ENCODE results near the gene FDPS. TPM values are rescaled to one million over a fixed set of nuclear protein-coding genes. Genes with fewer than 3 reads are reported as not detected.

Gene FDPS
- total RNA-seq = 321 and 324 TPM in 2 replicates

DNA sequence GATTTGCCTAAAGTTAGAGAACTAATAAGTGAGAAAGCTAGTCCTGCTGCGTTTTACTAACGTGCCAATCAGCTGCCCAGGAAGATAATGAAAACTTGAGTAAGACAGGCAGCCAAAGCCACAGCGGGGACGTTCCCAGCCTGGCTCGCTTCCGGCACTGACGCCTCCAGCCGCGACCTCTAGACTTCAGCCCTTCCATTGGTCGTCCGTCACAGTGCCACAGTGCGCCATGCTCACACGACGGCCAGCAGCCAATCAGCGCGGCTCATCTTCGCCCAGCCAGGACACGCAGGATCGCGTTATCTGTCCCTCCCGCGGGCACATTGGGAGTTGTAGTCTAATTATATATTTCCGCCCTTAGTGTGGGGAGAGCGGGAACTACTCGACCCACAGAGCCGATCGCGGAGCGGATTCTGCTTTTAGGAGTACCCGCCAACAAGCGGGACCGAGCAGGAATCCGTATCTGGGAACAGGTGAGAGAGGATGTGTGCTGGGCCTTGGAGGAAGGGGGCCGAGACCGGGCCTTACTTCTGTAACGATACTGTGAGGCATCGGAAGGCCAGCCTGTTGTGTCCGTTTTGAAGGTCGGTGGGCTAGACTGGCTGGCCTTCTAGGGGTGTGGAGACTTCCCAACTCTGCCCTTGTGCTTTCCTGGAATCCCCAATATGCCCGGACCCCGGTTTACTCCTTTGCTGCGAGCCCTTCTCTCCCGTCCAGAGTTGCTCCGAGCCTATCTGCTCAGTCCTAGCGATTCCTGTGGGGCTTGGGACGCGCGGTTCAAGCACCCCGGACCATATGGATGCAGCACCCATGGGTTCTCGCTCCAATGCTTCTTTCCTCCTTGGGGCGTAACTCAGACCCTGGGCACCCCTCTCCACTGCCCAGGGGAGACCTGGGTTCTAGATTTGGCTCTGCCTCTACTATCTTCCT, at the start of gene FDPS:
TSS of gene FDPS (plus strand) at position 374 of the 930 bp plus-strand sequence. CDS start 924 bp downstream, outside the sequence.
- peak within 1 kb of the TSS; percentile 99 for H3K4me3 Mint-ChIP-seq
- no peaks in the 10 kb centered on the region for H3K27me3 Mint-ChIP-seq
- intact Hi-C loops (cut with micrococcal nuclease) = loop anchor here (1.0 to 5.0 kb wide), 5 partner anchors 15 to 116 kb away; partner anchors contain the start of gene SCAMP3
- DNase-seq = peak; percentile 99
- H3K27ac Mint-ChIP-seq = peak within 1 kb of the TSS; percentile 92
- H3K36me3 Mint-ChIP-seq (ENCODE audit: low read depth) = peaks cover 45% of the 10 kb centered on the region
- no peaks in the 10 kb centered on the region for H3K9me3 Mint-ChIP-seq
- H3K4me1 Mint-ChIP-seq = peaks cover 39% of the 10 kb centered on the region

DNA sequence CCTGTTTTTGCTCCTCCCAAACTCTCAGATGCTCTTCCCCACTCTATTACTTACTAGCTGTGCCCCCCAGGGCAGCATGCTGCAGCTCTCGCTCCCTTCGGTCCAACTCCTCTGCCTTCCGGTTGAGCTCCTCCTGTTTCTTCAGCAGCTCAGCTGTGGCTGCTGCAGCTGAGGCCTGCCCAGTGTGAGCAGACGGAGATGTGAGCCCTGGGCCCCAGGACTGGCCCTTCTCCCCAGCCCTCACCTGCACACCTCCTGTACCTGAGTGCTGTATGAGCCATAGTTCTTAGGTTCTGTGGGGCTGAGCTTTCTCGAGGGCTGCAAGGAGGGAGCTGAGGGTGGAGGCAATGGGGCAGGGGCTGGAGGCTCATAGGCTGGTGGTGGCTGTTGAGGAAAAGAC, 48.4 kb upstream of the FDPS start:
- Mint-ChIP-seq H3K4me3 (peak overlapping the region; percentile 96), H3K4me1 (peaks cover 32% of the 10 kb centered on the region), H3K36me3 (ENCODE audit: low read depth) (peaks cover 71% of the 10 kb centered on the region), H3K9me3 (no peaks in the 10 kb centered on the region), H3K27ac (peak overlapping the region; percentile 39), H3K27me3 (no peaks in the 10 kb centered on the region)
- no peak for DNase-seq
- intact Hi-C loops (cut with micrococcal nuclease) = loop anchor here (5.0 kb wide), 1 partner anchor 53 kb away; the partner anchor contains the start of genes MTX1 and THBS3

DNA sequence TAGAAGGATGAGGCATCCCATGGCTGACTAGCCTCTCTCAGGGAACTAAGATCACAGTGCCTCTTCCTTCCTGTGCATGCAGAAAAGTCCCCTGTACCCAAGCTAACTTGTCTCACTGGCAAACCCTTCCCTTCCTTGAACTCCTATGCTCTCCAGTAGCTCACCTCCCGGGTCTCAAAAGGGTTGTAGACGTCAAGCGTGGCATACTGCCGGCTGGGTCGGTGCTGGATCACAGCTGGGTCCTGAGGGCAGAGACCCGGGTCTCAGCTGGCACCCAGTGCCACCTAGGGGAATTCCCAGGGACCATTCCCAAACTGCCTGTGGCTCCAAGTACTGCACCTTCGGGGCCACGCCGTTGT, 47.2 kb upstream of the FDPS start:
- H3K4me3 Mint-ChIP-seq = peak overlapping the region; percentile 96
- peaks cover 30% of the 10 kb centered on the region for H3K4me1 Mint-ChIP-seq
- intact Hi-C loops (cut with micrococcal nuclease) = loop anchor here (5.0 kb wide), 1 partner anchor 54 kb away; the partner anchor contains the start of genes MTX1 and THBS3
- DNase-seq = peak; percentile 78
- H3K27me3 Mint-ChIP-seq = no peaks in the 10 kb centered on the region
- H3K27ac Mint-ChIP-seq = peak overlapping the region; percentile 91
- H3K36me3 Mint-ChIP-seq (ENCODE audit: low read depth) = peaks cover 79% of the 10 kb centered on the region
- no peaks in the 10 kb centered on the region for H3K9me3 Mint-ChIP-seq

DNA sequence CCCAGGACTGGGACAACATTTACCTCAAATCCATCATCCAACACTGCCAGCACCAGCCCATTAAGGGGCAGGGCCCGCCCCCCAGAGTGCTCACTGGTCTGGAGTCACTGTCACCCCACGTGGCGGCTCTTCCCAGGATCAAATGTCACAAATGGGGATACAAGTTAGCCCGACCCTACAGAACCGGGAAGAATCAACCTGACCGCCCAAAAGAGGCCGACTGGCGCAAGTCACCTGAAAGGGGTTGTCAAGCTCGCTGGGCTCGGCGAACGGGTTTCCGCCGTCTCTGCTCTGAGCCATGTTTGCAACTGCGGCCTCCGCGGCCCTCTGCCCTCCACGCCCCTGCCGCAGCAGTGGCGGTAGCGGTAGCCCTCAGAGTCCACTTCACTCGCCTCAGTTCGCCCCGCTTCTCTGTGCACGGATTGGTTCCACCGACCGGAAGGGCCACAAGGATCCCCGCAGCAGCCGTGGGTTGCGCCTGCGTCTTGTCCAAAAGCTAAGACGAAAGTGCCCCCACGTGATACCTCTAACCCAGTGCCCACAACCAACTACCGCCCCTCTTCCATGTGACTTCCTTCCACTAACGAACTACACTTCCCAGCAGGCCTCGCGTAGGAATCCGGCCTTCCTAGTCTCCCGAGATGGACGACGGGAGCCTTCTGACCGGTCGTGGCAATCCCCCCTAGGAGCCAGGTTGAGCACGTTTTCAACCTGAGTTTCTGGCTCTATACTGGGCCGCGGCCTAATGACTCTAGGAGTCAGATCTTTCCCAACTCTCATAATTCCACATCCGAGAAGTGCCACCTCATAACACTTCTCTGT, 46.6 kb upstream of the FDPS start, which contains the start of gene SCAMP3:
TSS of gene SCAMP3 (minus strand) at position 509 of the 822 bp plus-strand sequence. CDS start at position 300, 209 bp downstream.
- Mint-ChIP-seq H3K27ac (peak within 1 kb of the TSS; percentile 91), H3K9me3 (no peaks in the 10 kb centered on the region), H3K4me3 (peak within 1 kb of the TSS; percentile 96), H3K36me3 (ENCODE audit: low read depth) (peaks cover 78% of the 10 kb centered on the region), H3K27me3 (no peaks in the 10 kb centered on the region), H3K4me1 (peaks cover 30% of the 10 kb centered on the region)
- intact Hi-C loops (cut with micrococcal nuclease) = loop anchor here (1.0 to 5.0 kb wide), 7 partner anchors 11 to 597 kb away; partner anchors contain the start of genes CLK2, FDPS, HCN3 and MTX1
- peak; percentile 96 for DNase-seq

DNA sequence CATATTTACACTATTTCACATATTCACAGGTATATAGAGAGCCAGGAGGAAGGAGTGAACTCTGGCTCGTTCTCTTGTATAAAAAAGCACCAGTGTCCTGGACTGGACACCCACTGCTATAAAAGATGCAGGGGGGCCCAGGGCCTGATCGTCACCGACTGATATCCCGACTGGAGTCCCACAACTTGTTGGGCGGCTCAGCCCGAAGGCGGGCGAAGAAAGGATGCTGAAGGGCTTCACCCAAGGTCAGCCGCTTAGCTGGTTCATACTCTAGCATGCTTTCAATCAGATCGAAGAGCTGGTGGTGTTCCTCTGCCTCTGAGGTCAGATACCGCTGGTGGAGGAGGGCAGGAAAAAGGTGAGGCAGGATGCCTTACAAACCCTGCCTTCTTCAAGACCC, 45.6 kb upstream of the FDPS start:
- peak overlapping the region; percentile 91 for H3K27ac Mint-ChIP-seq
- peak overlapping the region; percentile 96 for H3K4me3 Mint-ChIP-seq
- no peaks in the 10 kb centered on the region for H3K27me3 Mint-ChIP-seq
- no peak for DNase-seq
- no peaks in the 10 kb centered on the region for H3K9me3 Mint-ChIP-seq
- peaks cover 80% of the 10 kb centered on the region for H3K36me3 Mint-ChIP-seq (ENCODE audit: low read depth)
- H3K4me1 Mint-ChIP-seq = peaks cover 31% of the 10 kb centered on the region
- intact Hi-C loops (cut with micrococcal nuclease) = loop anchor here (5.0 kb wide), 1 partner anchor 56 kb away; the partner anchor contains the start of genes MTX1 and THBS3

DNA sequence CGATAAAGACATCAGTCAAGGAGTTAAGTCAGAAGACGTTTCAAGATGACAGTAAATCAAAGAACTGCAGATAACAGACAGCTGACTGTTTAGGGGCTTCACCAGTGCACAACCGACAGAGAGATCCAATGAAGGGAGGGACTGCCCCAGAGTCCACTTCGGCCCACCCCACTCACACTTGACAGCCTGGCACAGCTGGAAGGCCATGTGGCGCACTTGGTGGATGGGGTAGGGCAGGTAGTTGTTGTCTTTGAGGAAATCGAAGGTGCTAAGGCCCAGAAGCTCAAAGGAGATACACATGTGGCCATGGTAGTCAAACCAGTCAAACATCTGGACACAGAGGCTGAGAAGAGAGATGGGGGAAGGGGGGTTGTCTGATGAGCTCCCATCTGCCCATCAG, 42.1 kb upstream of the FDPS start:
- peaks cover 22% of the 10 kb centered on the region for H3K4me1 Mint-ChIP-seq
- H3K27ac Mint-ChIP-seq = no peak overlapping the region
- H3K27me3 Mint-ChIP-seq = no peaks in the 10 kb centered on the region
- peaks cover 84% of the 10 kb centered on the region for H3K36me3 Mint-ChIP-seq (ENCODE audit: low read depth)
- no peak for DNase-seq
- intact Hi-C loops (cut with micrococcal nuclease) = no loop called here
- no peak overlapping the region for H3K4me3 Mint-ChIP-seq
- H3K9me3 Mint-ChIP-seq = no peaks in the 10 kb centered on the region

DNA sequence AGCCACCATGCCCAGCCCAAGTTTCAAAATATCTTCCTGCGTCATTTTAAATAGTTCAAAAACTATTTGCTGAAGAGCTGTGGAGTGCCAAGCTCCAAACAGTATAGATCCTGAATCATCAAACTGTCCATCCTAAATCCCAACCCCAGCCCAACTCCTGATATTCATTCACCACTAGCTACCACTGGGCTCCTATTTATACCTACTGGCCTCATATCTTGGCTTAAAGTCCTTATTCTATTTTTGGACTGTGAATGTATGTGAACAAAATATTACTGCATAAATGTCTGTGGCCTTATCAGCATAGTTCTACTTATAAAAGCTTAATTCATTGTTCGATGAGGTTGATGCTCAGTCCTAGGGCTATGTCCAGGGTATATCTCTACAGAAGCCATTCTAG, 41.3 kb upstream of the FDPS start:
- Mint-ChIP-seq H3K4me1 (peaks cover 24% of the 10 kb centered on the region), H3K36me3 (ENCODE audit: low read depth) (peaks cover 81% of the 10 kb centered on the region), H3K9me3 (no peaks in the 10 kb centered on the region), H3K27me3 (no peaks in the 10 kb centered on the region), H3K27ac (no peak overlapping the region), H3K4me3 (no peak overlapping the region)
- intact Hi-C loops (cut with micrococcal nuclease) = no loop called here
- DNase-seq = no peak

DNA sequence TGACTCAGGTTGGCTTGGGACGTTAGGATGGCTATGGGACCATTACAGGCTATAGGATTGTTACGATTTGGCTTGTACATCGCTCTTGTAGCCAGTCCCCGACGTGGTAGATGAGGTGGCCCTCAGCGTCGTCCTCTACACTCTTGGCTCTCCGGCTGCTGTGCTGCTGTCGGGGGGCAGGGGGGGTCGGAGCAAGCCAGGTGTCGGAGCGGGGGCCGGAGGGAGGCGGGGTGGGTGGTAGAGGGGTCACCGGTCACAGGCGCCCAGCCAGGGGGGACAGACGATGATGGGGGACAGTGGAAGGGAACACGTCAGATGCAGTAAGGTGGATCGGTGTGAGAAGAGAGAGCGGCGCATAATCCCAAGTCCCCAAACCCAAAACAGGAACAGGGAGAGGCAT, 40.0 kb upstream of the FDPS start:
- no peak for DNase-seq
- Mint-ChIP-seq H3K4me1 (peaks cover 24% of the 10 kb centered on the region), H3K36me3 (ENCODE audit: low read depth) (peaks cover 78% of the 10 kb centered on the region), H3K27me3 (no peaks in the 10 kb centered on the region), H3K27ac (no peak overlapping the region), H3K9me3 (no peaks in the 10 kb centered on the region), H3K4me3 (no peak overlapping the region)
- intact Hi-C loops (cut with micrococcal nuclease) = no loop called here

DNA sequence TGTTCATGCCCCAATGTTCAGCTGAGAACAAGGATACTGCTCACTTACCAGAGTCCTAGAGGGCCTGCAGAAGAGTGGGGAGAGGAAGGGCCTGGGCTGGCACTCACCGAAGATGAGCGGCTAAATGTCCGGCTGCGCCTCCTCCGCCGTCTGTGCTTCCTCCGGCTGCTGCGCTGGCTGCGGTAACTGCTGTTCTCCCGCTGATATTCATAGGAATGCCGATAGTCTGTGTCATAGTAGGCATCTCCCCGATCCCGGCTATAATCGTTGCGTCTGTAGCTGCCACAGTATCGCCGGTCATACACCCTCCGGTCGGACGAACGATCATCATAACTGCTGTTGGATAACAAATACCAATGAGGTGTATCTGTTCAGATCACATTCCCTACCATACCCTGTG, 39.3 kb upstream of the FDPS start:
- H3K27ac Mint-ChIP-seq = no peak overlapping the region
- no peaks in the 10 kb centered on the region for H3K27me3 Mint-ChIP-seq
- no peak for DNase-seq
- intact Hi-C loops (cut with micrococcal nuclease) = no loop called here
- peaks cover 28% of the 10 kb centered on the region for H3K4me1 Mint-ChIP-seq
- H3K36me3 Mint-ChIP-seq (ENCODE audit: low read depth) = peaks cover 71% of the 10 kb centered on the region
- no peak overlapping the region for H3K4me3 Mint-ChIP-seq
- no peaks in the 10 kb centered on the region for H3K9me3 Mint-ChIP-seq

DNA sequence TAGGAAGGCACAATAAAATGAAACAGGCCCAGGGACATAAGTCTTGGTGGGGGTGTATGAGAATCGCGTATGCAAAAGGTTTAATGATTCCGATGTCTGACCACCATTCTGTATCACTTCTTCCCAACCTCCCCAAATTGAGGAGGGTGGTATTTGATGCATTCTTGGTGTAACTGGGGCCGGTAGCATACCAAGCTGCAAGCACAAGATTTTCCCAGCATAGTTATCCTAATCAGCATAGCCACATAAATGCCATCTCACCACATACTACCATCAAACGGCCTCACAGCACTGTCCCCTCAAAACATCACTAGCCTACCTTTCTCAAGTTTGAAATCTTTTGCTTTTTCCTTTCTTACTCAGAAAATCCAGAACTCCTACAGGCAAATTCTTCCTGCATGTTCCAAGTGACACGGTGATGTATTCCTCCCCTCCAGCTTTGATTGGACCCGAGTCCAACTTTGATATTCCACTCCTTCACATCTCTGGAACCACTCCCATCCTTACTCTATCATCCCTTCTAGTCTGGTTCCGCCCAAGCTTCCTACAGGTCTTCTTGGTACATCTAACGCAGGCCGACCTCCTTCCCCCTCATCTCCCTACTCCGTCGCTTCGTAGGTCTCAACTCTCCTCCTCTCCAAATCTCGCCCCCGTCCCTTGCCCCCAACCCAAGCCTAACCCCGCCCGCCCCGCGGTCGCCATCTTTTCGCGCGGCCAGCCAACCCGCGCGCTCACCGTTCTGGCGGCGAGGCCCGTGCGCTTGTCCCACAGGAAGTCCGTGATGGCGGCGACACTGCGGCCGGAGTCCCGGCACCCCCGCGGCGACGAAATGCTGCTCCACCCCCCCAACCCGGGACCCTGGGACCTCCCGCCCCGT, 36.0 kb upstream of the FDPS start:
- no peaks in the 10 kb centered on the region for H3K9me3 Mint-ChIP-seq
- peak overlapping the region; percentile 98 for H3K27ac Mint-ChIP-seq
- H3K27me3 Mint-ChIP-seq = no peaks in the 10 kb centered on the region
- H3K4me3 Mint-ChIP-seq = peak overlapping the region; percentile 100
- DNase-seq = no peak
- intact Hi-C loops (cut with micrococcal nuclease) = loop anchor here (1.0 to 10.0 kb wide), 3 partner anchors 10 to 322 kb away; partner anchors contain the start of gene SCAMP3
- peaks cover 37% of the 10 kb centered on the region for H3K4me1 Mint-ChIP-seq
- H3K36me3 Mint-ChIP-seq (ENCODE audit: low read depth) = peaks cover 44% of the 10 kb centered on the region

DNA sequence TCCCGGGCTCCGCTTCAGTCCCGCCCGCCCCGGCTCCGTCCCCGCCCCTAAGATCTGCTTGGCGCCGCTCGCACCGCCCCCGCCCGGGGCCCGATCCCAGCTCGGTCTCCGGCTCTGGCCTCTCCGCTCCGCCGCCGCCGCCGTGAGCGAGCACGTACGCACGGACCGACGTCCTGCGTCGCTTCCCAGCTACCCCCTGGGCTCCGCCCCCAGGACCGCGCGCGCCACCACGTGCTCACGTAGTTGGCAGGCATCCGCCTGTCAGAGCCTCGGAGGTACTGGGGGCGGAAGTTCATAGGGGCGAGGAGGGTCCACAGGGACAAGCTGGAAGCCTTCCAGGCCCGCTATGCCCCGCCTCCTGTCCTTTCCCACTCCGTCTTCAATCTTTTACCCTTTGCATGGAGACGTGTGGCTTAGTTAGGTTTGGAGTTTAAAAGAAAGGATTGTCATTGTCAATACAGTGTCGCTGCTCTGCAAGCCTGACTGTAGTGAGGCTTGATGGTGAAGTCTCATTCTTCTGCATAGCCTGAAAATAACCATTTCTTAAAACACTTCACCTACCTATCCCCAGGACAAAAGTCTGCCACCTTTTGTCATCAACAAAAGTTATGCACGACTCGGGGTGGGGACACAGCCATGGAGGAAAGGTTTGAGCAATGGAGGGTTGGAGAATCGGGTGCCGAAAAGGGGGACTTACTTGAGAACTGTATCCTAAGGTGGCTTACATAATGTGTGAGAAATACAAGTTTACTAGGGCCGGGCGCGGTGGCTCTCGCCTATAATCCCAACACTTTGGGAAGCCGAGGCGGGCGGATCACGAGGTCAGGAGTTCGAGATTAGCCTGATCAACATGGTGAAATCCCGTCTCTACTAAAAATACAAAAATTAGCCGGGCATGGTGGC, 35.1 kb upstream of the FDPS start, which contains the start of gene CLK2:
TSS of gene CLK2 (minus strand) at position 162 of the 903 bp plus-strand sequence. CDS start 2,527 bp downstream, outside the sequence.
- Mint-ChIP-seq H3K9me3 (no peaks in the 10 kb centered on the region), H3K36me3 (ENCODE audit: low read depth) (peaks cover 35% of the 10 kb centered on the region), H3K27me3 (no peaks in the 10 kb centered on the region), H3K27ac (peak within 1 kb of the TSS; percentile 98), H3K4me3 (peak within 1 kb of the TSS; percentile 100), H3K4me1 (peaks cover 34% of the 10 kb centered on the region)
- peak; percentile 99 for DNase-seq
- intact Hi-C loops (cut with micrococcal nuclease) = loop anchor here (1.0 to 10.0 kb wide), 3 partner anchors 11 to 321 kb away; partner anchors contain the start of gene SCAMP3

All from activated CD4-positive, alpha-beta T cell treated with anti-CD3 and anti-CD28 coated beads, Interleukin-2, amount 10 ng/mL, durations not matched to agents 24 days and 14 days (primary cell).